22Rv1 (cell line): ENCODE results near the gene PAX3.

Experiments
- H3K27ac ChIP-seq: fragments of 450-650 bp; 2 replicates; pipeline ENCODE4 v1.5.1; 2017
- CTCF ChIP-seq: fragments of 450-650 bp; IDR thresholded peaks from 2 replicates; pipeline ENCODE4 v1.5.1; 2017; ENCODE audit warnings: mild to moderate bottlenecking
- ZFX ChIP-seq: fragments of 450-650 bp; IDR thresholded peaks from 2 replicates; pipeline ENCODE4 v1.6.1; 2017; ENCODE audit warnings: antibody characterized with exemption, borderline replicate concordance

Gene PAX3

GRCh38 chr2:222179592-222179991, 119.2 kb downstream of the PAX3 start:
- H3K27ac ChIP-seq = no peak overlapping the region
- TF ChIP-seq CTCF (no peak), ZFX (no peak)

- TF ChIP-seq ZFX (no peak), CTCF (no peak)
- H3K27ac ChIP-seq = no peak overlapping the region
Observed at GRCh38 chr2:222178450-222178849, 120.3 kb downstream of the PAX3 start.

GRCh38 chr2:222176890-222177289, 121.9 kb downstream of the PAX3 start:
- TF ChIP-seq ZFX (no peak), CTCF (no peak)
- no peak overlapping the region for H3K27ac ChIP-seq

GRCh38 chr2:222174450-222174849, 124.3 kb downstream of the PAX3 start:
- no peak for TF ChIP-seq CTCF
- TF ChIP-seq ZFX = no peak
- no peak overlapping the region for H3K27ac ChIP-seq

- no peak overlapping the region for H3K27ac ChIP-seq
- no peak for TF ChIP-seq CTCF
- TF ChIP-seq ZFX = no peak
Observed at GRCh38 chr2:222169346-222169745, 129.5 kb downstream of the PAX3 start.

- no peak overlapping the region for H3K27ac ChIP-seq
- TF ChIP-seq ZFX (no peak), CTCF (no peak)
Observed at GRCh38 chr2:222167762-222168161, 131.0 kb downstream of the PAX3 start.

- H3K27ac ChIP-seq = no peak overlapping the region
- TF ChIP-seq ZFX (no peak), CTCF (no peak)
Observed at GRCh38 chr2:222160944-222161343, 137.9 kb downstream of the PAX3 start.
